Cortex of kidney (tissue), 1 donor: ENCODE data around the gene KRT72.

Experiments
- DNase-seq: peaks from one replicate; lab custom pipeline; 2025; lab: John Stamatoyannopoulos, UW

KRT72 gene

DNA sequence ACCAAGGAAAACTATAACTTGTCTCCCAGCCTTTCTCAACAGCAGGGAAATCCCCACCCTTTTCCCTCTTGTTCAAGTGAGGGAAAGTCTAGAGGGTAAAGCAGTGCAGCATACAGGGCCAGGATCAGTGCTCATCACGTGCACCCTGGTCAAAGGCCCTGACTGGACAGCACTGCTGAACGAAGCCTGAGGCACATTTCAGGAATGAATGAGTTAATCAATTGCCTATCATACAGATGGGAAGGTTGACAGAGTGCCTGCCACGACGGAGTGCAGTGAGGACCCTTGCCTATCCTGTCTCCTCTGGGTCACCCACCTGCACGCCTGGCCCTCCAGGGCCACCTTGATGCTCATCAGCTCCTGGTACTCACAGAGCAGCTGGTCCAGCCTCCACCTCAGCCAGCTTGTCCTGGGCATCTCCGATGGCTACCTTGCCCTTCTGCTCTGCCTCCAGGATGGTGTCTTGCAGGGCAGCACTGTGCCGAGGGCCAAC, 28.8 kb upstream of the KRT72 start:
- no peak for DNase-seq

DNA sequence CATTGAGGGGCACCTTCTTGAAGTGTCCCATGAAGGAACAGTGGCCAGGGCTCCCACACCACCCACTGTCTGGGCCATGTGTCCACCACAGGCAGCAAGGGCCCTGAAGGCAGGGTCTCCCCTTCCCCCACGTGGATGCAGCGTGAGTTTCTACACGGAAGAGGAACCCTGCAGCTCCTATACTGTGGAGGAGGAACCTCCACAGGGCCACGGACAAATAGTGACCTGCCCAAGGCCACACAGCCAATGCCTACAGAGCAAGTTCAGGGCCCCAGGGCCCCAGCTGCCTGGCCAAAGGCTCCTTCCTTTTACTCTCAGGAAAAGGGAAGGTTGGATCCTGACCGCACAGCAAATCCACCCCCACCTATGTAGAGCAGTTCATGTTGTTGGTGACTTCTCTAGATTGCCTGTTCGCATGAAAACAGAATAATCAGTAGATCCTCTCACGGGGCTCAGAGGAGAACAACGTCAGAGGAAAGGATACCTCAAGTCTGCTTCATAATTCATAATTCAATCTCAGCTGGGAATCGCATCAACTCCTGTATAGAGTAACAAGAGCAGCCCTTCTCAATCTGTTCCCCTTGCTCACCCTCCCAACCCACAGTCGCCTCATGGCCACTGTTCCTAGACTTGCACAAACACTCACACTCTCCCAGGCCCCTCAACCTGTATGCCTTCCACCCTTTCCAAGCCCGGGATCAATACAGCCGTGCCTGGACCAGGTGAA, 28.2 kb upstream of the KRT72 start:
- DNase-seq = no peak

- no peak for DNase-seq
Observed at GRCh38 chr12:52628841-52629240, 27.6 kb upstream of the KRT72 start.

GRCh38 chr12:52628111-52628507, 26.8 kb upstream of the KRT72 start:
- no peak for DNase-seq

DNA sequence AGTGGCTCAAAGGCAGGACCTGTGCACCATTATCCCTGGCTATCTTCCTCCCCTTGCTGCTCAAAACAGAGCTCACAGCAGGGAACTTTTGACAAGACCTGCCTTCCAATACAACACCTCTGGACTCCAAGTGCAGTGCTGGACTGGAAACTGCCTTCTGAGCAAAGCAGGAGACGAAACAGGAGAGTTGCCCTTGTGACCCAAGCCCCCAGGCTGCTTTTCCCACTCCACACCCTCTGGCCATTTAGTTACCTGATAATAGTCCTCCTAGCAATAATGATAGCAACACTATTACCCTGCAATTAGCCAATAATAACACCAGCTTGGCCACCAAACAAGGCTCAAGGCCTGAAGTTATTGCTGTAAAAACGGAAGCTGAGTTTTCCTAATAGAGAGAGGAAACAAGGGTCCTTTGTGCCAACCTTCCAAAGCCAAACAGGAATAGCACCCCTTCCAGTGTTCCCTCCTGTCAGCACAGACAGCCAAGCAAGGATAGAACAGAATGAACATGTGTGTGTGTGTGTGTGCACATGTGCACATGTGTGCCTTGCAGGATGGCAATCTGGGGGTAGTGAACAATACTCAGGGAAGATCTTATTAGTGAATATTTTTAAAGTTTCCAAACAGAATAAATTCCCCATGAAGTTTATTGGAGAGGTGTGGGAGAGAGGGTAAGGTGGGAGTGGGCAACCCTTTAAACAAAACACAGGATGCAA, 26.3 kb upstream of the KRT72 start:
- DNase-seq = no peak

- DNase-seq = no peak
Observed at GRCh38 chr12:52622349-52622748, 21.1 kb upstream of the KRT72 start.

DNA sequence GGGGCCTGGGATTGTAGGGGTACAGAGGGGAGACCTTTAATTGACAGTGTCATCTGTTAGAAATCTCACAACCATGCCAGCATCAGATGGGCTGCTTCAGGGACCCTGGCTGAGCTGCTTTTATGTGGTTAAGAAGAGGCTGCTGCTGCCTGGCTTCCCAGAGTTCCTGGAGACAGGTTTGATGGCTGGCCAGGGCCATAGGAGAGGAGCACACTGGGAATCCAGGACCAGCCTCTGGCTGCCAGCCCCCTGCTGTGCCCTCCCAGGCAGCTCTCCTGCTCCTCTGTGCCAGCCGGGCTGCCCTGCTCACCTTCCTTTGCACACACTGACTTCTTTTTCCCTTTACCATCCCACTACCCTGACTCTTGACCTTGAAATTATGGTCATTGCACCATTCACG, 17.6 kb upstream of the KRT72 start:
- DNase-seq = no peak

DNA sequence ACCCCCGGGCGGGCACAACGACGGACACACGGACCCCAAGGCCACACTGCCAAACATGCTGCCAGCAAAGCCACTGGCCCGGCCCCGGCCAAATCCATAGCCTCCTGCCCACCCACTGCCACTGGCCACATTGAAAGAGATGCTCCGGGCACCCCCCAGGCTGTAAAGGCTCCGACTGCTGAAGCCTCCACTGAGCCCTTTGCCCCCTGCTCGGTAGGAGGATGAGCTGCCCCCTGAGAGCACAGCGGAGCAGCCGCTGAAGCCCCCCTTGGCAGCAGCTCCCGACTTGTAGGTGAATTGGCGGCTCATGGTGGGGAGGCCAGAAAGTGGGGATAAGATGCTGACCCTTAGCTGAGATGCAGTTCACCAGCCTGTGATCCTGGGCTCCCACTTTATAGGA, 17.0 kb upstream of the KRT72 start, which contains the start of gene KRT73:
Gene KRT73 (minus strand): TSS at position 344 of the 400 bp plus-strand sequence. CDS start 35 bp downstream, at position 309.
- no peak for DNase-seq

DNA sequence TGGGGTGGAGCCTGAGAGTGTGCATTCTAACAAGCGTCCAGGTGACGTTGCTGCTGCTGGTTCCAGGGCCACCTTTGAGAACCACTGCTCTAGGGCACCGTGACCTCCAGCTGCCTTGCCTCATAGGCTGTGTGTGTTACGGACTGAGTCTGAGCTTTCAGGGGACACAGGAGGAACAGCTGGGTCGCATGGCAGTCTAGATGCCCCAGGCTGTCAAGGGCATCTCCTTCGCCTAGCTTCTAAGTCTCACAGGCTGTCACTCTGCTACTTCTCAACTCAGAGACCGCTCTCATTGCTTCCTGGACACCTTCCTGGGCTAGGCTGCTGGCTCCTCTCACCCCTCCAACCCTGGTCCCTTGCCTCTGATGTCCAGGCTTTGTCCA, 16.1 kb upstream of the KRT72 start:
- no peak for DNase-seq

GRCh38 chr12:52616680-52617402, 15.6 kb upstream of the KRT72 start:
- DNase-seq = no peak

DNA sequence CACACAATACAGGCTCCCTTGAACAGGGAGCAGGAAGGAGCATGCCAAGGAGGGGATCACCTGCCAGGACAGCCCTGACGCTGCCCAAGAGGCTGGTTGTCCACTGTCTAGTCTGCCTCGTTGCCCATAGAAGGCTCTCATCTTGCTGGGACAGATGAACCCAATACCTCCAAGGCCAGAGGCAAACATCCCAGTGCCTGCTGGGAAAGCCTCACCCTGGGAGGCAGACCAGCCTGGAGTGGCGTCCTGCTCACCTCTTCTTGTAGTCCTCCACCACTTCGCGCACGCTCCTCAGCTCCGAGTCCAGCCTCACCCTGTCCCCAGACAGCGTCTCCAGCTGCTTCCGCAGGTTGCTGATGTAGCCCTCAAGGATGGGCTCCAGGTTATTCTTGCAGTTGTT, 14.6 kb upstream of the KRT72 start:
- DNase-seq = no peak

GRCh38 chr12:52615208-52615868, 14.1 kb upstream of the KRT72 start:
- DNase-seq = no peak

DNA sequence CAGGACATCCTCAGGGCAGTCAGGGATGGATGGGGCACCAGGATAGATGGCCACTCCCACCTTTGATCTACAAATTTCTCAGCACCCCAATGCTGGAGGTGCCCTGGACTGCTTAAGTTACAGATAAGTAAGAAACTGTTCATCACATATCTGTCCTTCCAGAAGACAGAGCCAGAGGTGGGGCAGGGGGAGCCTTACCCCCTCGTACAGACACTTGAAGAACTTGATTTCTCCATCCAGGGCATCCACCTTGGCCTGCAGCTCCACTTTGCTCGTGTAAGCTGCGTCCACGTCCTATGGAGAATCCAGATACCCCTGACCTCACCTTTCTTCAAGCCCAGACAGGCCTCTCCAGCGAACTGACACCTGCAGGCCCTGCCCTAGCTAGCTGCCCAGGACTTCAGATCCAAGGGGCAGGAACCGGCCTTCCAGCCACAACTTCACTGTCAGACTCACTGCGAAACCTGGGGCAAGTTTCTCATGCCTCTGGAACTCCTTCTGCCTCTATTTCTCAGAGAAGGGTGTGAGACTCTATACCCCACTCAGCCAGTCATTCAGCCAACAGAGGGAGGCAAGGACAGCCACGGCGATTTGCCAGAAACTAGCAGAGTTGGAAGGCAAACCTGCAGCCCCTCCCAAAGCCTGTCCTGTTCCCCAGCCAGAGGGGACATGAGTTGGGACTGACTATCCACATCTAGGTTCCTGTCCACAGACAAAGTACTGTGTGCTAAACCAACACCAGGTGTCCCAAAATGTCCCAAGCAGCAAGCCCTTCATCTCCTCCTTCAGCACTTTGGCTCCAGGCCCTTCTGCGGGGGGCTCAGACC, 13.3 kb upstream of the KRT72 start:
- DNase-seq = no peak

GRCh38 chr12:52613384-52614030, 12.2 kb upstream of the KRT72 start:
- DNase-seq = no peak

DNA sequence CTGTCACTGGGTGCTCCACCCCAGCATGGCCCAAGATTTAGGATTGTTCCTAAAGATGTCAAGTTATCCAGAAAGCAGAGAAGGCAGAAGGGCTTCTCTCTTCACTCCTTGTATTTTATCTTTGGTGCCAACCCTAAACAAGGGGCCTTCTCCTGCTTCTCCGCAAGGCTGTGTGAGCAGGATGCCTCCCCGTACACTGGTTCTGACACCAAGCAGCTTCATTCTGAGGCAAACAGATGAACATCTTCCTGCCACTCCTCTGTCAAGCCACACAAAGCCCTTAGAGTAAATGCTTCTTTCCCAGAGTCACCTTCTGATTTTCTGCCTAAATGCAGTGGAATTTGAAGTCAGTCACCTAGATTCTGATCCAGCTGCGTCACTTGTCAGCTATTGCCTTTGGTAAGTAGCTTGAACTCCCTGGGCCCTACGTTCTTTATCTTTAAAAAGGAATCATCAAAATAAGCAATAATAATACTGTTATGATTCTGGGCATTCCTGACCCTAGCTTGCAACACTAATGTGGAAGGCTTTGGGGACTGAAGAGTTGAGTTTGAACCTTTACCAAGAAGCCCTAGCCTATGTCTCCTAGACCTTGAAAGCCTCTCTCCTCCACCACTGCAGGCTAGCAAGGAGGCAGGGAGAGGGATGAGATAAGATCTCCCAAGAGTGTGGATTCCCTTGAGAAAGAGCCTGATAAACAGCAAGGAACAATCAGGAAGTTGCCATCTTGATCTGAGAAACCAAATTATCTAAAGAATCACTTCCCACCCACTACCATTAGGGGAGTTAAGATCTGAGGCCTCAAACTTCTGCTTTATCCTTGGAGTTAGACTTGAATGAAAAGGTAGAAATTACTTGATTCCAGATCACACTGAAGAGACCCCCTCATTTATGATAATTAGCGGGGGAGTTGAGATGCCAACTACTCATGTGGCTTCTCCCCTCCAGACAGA, 11.4 kb upstream of the KRT72 start:
- DNase-seq = no peak

DNA sequence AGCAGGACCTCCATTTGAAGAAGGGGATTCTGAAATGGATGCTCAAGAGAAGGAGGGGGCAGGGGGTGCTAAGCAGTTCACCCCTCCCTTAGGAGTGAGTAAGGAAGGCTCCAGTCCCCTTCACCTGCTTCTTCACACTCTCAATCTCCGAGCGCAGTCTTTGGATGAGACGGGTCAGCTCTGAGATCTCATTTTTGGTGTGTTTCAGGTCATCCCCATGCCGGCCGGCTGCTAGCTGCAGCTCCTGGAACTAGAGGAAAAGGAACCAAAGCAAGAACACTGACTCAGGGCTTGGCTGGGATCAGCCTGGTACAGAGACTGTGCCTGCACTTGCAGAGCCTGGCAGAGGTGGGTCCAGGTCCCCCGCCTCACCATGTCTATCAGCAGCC, 9.8 kb upstream of the KRT72 start:
- no peak for DNase-seq

GRCh38 chr12:52608826-52609630, 7.8 kb upstream of the KRT72 start:
- DNase-seq = no peak

- no peak for DNase-seq
Observed at GRCh38 chr12:52608161-52608560, 6.9 kb upstream of the KRT72 start.

GRCh38 chr12:52607314-52607713, 6.1 kb upstream of the KRT72 start:
- no peak for DNase-seq
